Embryonic facial prominence (tissue), 1 donor: ENCODE data around the gene CST3.
"Not testable (repeated sequence)": the region's sequence is repeated elsewhere in the genome, so short reads cannot be mapped to it uniquely, and the experiment has no call there.

Experiments used
- DNase-seq: peaks from one replicate; pipeline ENCODE4 v3.0.0-alpha.2; 2016; ENCODE audit errors: extremely low spot score

Gene CST3

GRCh38 chr20:23628402-23629016 lies 9.2 kb downstream of the CST3 start:
- no peak for DNase-seq

GRCh38 chr20:23627501-23627900 lies 10.3 kb downstream of the CST3 start:
- no peak for DNase-seq

- no peak for DNase-seq
These were observed 11.6 kb downstream of the CST3 start for GRCh38 chr20:23626040-23626620.

- DNase-seq, result no peak
These were observed 12.4 kb downstream of the CST3 start for GRCh38 chr20:23625236-23625964.

- no peak for DNase-seq
These were observed 13.4 kb downstream of the CST3 start for GRCh38 chr20:23624324-23624691.

- DNase-seq, result no peak
These were observed 14.0 kb downstream of the CST3 start for GRCh38 chr20:23623666-23624323.

GRCh38 chr20:23622839-23623343 lies 14.9 kb downstream of the CST3 start:
- DNase-seq, result no peak

- DNase-seq, result not testable (repeated sequence)
These were observed 15.4 kb downstream of the CST3 start for GRCh38 chr20:23622401-23622800.

GRCh38 chr20:23620670-23621386 lies 16.9 kb downstream of the CST3 start:
- DNase-seq, result not testable (repeated sequence)

- DNase-seq, result no peak
These were observed 23.6 kb downstream of the CST3 start for GRCh38 chr20:23614163-23614562.

GRCh38 chr20:23613676-23614075 lies 24.1 kb downstream of the CST3 start:
- DNase-seq, result no peak

GRCh38 chr20:23612396-23612795 lies 25.4 kb downstream of the CST3 start:
- no peak for DNase-seq

GRCh38 chr20:23609486-23610109 lies 28.2 kb downstream of the CST3 start:
- DNase-seq, result no peak

GRCh38 chr20:23608251-23608846 lies 29.4 kb downstream of the CST3 start:
- DNase-seq, result no peak

- no peak for DNase-seq
These were observed 30.1 kb downstream of the CST3 start for GRCh38 chr20:23607497-23608245.

GRCh38 chr20:23606652-23607049 lies 31.1 kb downstream of the CST3 start:
- no peak for DNase-seq

- DNase-seq, result no peak
These were observed 31.7 kb downstream of the CST3 start, which contains the start of gene CST9 for GRCh38 chr20:23605867-23606651. TSS of gene CST9 (minus strand) at chr20:23605917. CDS start at chr20:23605864, 53 bp downstream.

GRCh38 chr20:23604306-23604705 lies 33.4 kb downstream of the CST3 start:
- DNase-seq, result no peak

- no peak for DNase-seq
These were observed 34.4 kb downstream of the CST3 start for GRCh38 chr20:23603321-23603720.
